ENCODE measurements around the gene LHFPL3. TPM values are rescaled to one million over a fixed set of nuclear protein-coding genes. Genes with fewer than 3 reads are reported as not detected.
A peak's percentile ranks its signal among the peaks of the same experiment; 100 is the strongest.

Gene LHFPL3
- total RNA-seq, 1 donor from 2014 or later = 0.30 TPM

GRCh38 chr7:104940023-104940710 is 611.8 kb downstream of the LHFPL3 start:
- H3K4me3 Mint-ChIP-seq = no peak overlapping the region
- H3K9ac ChIP-seq = no peak overlapping the region
- TF ChIP-seq EZH2phosphoT487 (IDR thresholded peaks at IDR 0.05) = no peak
- no peak for TF ChIP-seq CTCF (IDR thresholded peaks at IDR 0.05)
- TF ChIP-seq EZH2 (IDR thresholded peaks at IDR 0.05) = no peak
- H3K27me3 ChIP-seq = no peaks in the 10 kb centered on the region
- no peaks in the 10 kb centered on the region for H3K9me3 ChIP-seq (ENCODE audit: low read depth)
- H3K27ac ChIP-seq = no peak overlapping the region
- peaks cover 10% of the 10 kb centered on the region for H3K36me3 Mint-ChIP-seq
- peaks cover 20% of the 10 kb centered on the region for H3K4me1 ChIP-seq
- H3K4me1 Mint-ChIP-seq = peaks cover 70% of the 10 kb centered on the region
- H3K4me2 ChIP-seq = no peak overlapping the region
- peaks cover 16% of the 10 kb centered on the region for H3K9me3 Mint-ChIP-seq
- H3K27me3 Mint-ChIP-seq (ENCODE audit: insufficient read depth, low read depth) = peaks cover 7% of the 10 kb centered on the region
- no peaks in the 10 kb centered on the region for H4K20me1 ChIP-seq (ENCODE audit: low read depth)
- H3K36me3 ChIP-seq = no peaks in the 10 kb centered on the region
- no peak for DNase-seq (ENCODE audit: low spot score)
- no peaks in the 10 kb centered on the region for H3K79me2 ChIP-seq (ENCODE audit: low read depth)
- no peak overlapping the region for H2AFZ ChIP-seq (replicated peaks)
- peaks cover 22% of the 10 kb centered on the region for H3F3A ChIP-seq (ENCODE audit: low read depth)
- no peak overlapping the region for H3K4me3 ChIP-seq
- H3K27ac Mint-ChIP-seq = peak overlapping the region; percentile 94

- peak overlapping the region; percentile 78 for H3K4me3 Mint-ChIP-seq
- peaks cover 5% of the 10 kb centered on the region for H3K27me3 Mint-ChIP-seq (ENCODE audit: insufficient read depth, low read depth)
Measured at GRCh38 chr7:104943502-104944343, 615.3 kb downstream of the LHFPL3 start.

GRCh38 chr7:104945599-104945956 is 617.2 kb downstream of the LHFPL3 start:
- peaks cover 59% of the 10 kb centered on the region for H3K4me1 Mint-ChIP-seq
- TF ChIP-seq CTCF (IDR thresholded peaks at IDR 0.05) (no peak), EZH2phosphoT487 (IDR thresholded peaks at IDR 0.05) (no peak), EZH2 (IDR thresholded peaks at IDR 0.05) (no peak)
- Histone ChIP-seq H3K36me3 (no peaks in the 10 kb centered on the region), H3K9ac (no peak overlapping the region), H3K4me3 (no peak overlapping the region), H3K79me2 (ENCODE audit: low read depth) (no peaks in the 10 kb centered on the region), H3K4me2 (peak overlapping the region; percentile 1), H3K9me3 (ENCODE audit: low read depth) (no peaks in the 10 kb centered on the region), H4K20me1 (ENCODE audit: low read depth) (no peaks in the 10 kb centered on the region), H3K4me1 (peaks cover 14% of the 10 kb centered on the region), H3F3A (ENCODE audit: low read depth) (peaks cover 15% of the 10 kb centered on the region), H3K27me3 (no peaks in the 10 kb centered on the region), H2AFZ (replicated peaks) (peak overlapping the region; percentile 94), H3K27ac (no peak overlapping the region)
- H3K27ac Mint-ChIP-seq = peak overlapping the region; percentile 100
- peaks cover 18% of the 10 kb centered on the region for H3K9me3 Mint-ChIP-seq
- peaks cover 10% of the 10 kb centered on the region for H3K36me3 Mint-ChIP-seq
- no peak for DNase-seq (ENCODE audit: low spot score)
- peaks cover 2% of the 10 kb centered on the region for H3K27me3 Mint-ChIP-seq (ENCODE audit: insufficient read depth, low read depth)
- H3K4me3 Mint-ChIP-seq = peak overlapping the region; percentile 76

More at GRCh38 chr7:104943502-104944343, 615.3 kb downstream of the LHFPL3 start:
- peaks cover 16% of the 10 kb centered on the region for H3K9me3 Mint-ChIP-seq
- peaks cover 10% of the 10 kb centered on the region for H3K36me3 Mint-ChIP-seq
- H3K27me3 ChIP-seq = no peaks in the 10 kb centered on the region
- H3K9me3 ChIP-seq (ENCODE audit: low read depth) = no peaks in the 10 kb centered on the region
- H3K4me1 Mint-ChIP-seq = peaks cover 73% of the 10 kb centered on the region
- H3F3A ChIP-seq (ENCODE audit: low read depth) = peaks cover 26% of the 10 kb centered on the region
- no peak for TF ChIP-seq CTCF (IDR thresholded peaks at IDR 0.05)
- TF ChIP-seq EZH2phosphoT487 (IDR thresholded peaks at IDR 0.05) = no peak
- no peak for TF ChIP-seq EZH2 (IDR thresholded peaks at IDR 0.05)
- H3K4me2 ChIP-seq = no peak overlapping the region
- no peak for DNase-seq (ENCODE audit: low spot score)
- no peaks in the 10 kb centered on the region for H3K79me2 ChIP-seq (ENCODE audit: low read depth)
- H3K36me3 ChIP-seq = no peaks in the 10 kb centered on the region
- peak overlapping the region; percentile 94 for H2AFZ ChIP-seq (replicated peaks)
- no peaks in the 10 kb centered on the region for H4K20me1 ChIP-seq (ENCODE audit: low read depth)
- peak overlapping the region; percentile 100 for H3K27ac Mint-ChIP-seq
- no peak overlapping the region for H3K4me3 ChIP-seq
- H3K4me1 ChIP-seq = peaks cover 24% of the 10 kb centered on the region
- no peak overlapping the region for H3K27ac ChIP-seq
- H3K9ac ChIP-seq = no peak overlapping the region
